H9 (cell line): ENCODE measurements around the gene PRDM13. TPM values are rescaled to one million over a fixed set of nuclear protein-coding genes. Genes with fewer than 3 reads are reported as not detected.
"Not testable (repeated sequence)": the region's sequence is repeated elsewhere in the genome, so short reads cannot be mapped to it uniquely, and the experiment has no call there.

Experiments used
- DNase-seq: peaks from one replicate; pipeline ENCODE4 v3.0.0-alpha.2; 2017
- H2AFZ ChIP-seq: one replicate; pipeline ENCODE4 v1.6.1; 2013; ENCODE audit warnings: mild to moderate bottlenecking, low read length, control low read depth, moderate library complexity
- H2AK5ac ChIP-seq: 2 replicates; pipeline ENCODE4 v1.6.1; 2013; ENCODE audit warnings: low read length, control low read depth, mixed read lengths; ENCODE audit not compliant: insufficient read length
- H2BK120ac ChIP-seq: one replicate; pipeline ENCODE4 v1.6.1; 2013; ENCODE audit warnings: low read depth, mild to moderate bottlenecking, low read length, control low read depth, inconsistent platforms; ENCODE audit not compliant: poor library complexity, severe bottlenecking
- H2BK12ac ChIP-seq: 2 replicates; pipeline ENCODE4 v1.6.1; 2013; ENCODE audit warnings: low read length, control low read depth, mixed read lengths, low read depth; ENCODE audit not compliant: insufficient read length
- H2BK15ac ChIP-seq: 2 replicates; pipeline ENCODE4 v1.6.1; 2013; ENCODE audit warnings: low read depth, low read length, control low read depth
- H2BK20ac ChIP-seq: one replicate; pipeline ENCODE4 v1.6.1; 2013; ENCODE audit warnings: low read depth, mild to moderate bottlenecking, low read length, control low read depth, inconsistent platforms; ENCODE audit not compliant: poor library complexity, severe bottlenecking
- H2BK5ac ChIP-seq: 2 replicates; pipeline ENCODE4 v1.6.1; 2013; ENCODE audit warnings: low read length, control low read depth, mixed read lengths; ENCODE audit not compliant: insufficient read length
- H3K14ac ChIP-seq: 2 replicates; pipeline ENCODE4 v1.6.1; 2013; ENCODE audit warnings: low read length, control low read depth; ENCODE audit not compliant: insufficient read depth
- H3K18ac ChIP-seq: 2 replicates; pipeline ENCODE4 v1.6.1; 2013; ENCODE audit warnings: low read depth, mild to moderate bottlenecking, mixed read lengths, low read length, control low read depth; ENCODE audit not compliant: insufficient read length
- H3K23ac ChIP-seq: 2 replicates; pipeline ENCODE4 v1.6.1; 2013; ENCODE audit warnings: low read length, control low read depth, mixed read lengths, low read depth; ENCODE audit not compliant: insufficient read length
- H3K23me2 ChIP-seq: 2 replicates; pipeline ENCODE4 v1.6.1; 2013; ENCODE audit warnings: low read depth, mild to moderate bottlenecking, mixed read lengths, low read length, control low read depth; ENCODE audit not compliant: insufficient read length, poor library complexity, severe bottlenecking
- H3K27ac ChIP-seq: 2 replicates; pipeline ENCODE4 v1.5.1; 2013; ENCODE audit warnings: low read length, control low read depth, mixed read lengths, low read depth; ENCODE audit not compliant: insufficient read length
- H3K27me3 ChIP-seq: 2 replicates; pipeline ENCODE4 v1.6.1; 2013; ENCODE audit warnings: low read length, control low read depth, inconsistent platforms; ENCODE audit not compliant: insufficient read depth
- H3K4ac ChIP-seq: 2 replicates; pipeline ENCODE4 v1.6.1; 2013; ENCODE audit warnings: low read depth, mild to moderate bottlenecking, control low read depth, inconsistent platforms, low read length, moderate library complexity
- H3K4me1 ChIP-seq: 2 replicates; pipeline ENCODE4 v1.6.1; 2013; ENCODE audit warnings: low read length, control low read depth, inconsistent platforms; ENCODE audit not compliant: insufficient read depth
- H3K4me2 ChIP-seq: 2 replicates; pipeline ENCODE4 v1.6.1; 2013; ENCODE audit warnings: low read length, control low read depth, mixed read lengths; ENCODE audit not compliant: insufficient read length, insufficient read depth
- H3K56ac ChIP-seq: 2 replicates; pipeline ENCODE4 v1.6.1; 2013; ENCODE audit warnings: low read depth, mild to moderate bottlenecking, mixed read lengths, low read length, control low read depth; ENCODE audit not compliant: insufficient read length
- H3K79me1 ChIP-seq: 2 replicates; pipeline ENCODE4 v1.6.1; 2013; ENCODE audit warnings: low read depth, mild to moderate bottlenecking, moderate library complexity, low read length, control low read depth, inconsistent platforms; ENCODE audit not compliant: insufficient read depth, poor library complexity, severe bottlenecking
- H3K79me2 ChIP-seq: 2 replicates; pipeline ENCODE4 v1.6.1; 2013; ENCODE audit warnings: low read length, control low read depth, inconsistent platforms; ENCODE audit not compliant: insufficient read depth
- H3K9ac ChIP-seq: 2 replicates; pipeline ENCODE4 v1.6.1; 2013; ENCODE audit warnings: low read length, control low read depth, mixed read lengths; ENCODE audit not compliant: insufficient read length; ENCODE audit errors: extremely low read depth
- H3K9me3 ChIP-seq: one replicate; pipeline ENCODE4 v1.6.1; 2013; ENCODE audit warnings: low read depth, low read length, inconsistent platforms; ENCODE audit not compliant: control insufficient read depth
- H3T11ph ChIP-seq: one replicate; pipeline ENCODE4 v1.6.1; 2013; ENCODE audit warnings: mild to moderate bottlenecking, low read length, control low read depth, inconsistent platforms
- H4K20me1 ChIP-seq: one replicate; pipeline ENCODE4 v1.6.1; 2013; ENCODE audit not compliant: control insufficient read depth, insufficient read length, insufficient read depth
- H4K5ac ChIP-seq: 2 replicates; pipeline ENCODE4 v1.6.1; 2013; ENCODE audit warnings: low read depth, mild to moderate bottlenecking, mixed read lengths, low read length, control low read depth; ENCODE audit not compliant: insufficient read length
- H4K8ac ChIP-seq: replicated peaks from 2 replicates; pipeline ENCODE4 v1.6.1; 2013; ENCODE audit warnings: low read length, control low read depth, mixed read lengths, low read depth; ENCODE audit not compliant: insufficient read length
- H4K91ac ChIP-seq: 2 replicates; pipeline ENCODE4 v1.6.1; 2013; ENCODE audit warnings: low read depth, mild to moderate bottlenecking, moderate library complexity, mixed read lengths, low read length, control low read depth; ENCODE audit not compliant: insufficient read length
- H3K27ac Mint-ChIP-seq, 3 experiments: 2 replicates in 2 of 3; 3 replicates in 1 of 3; pipeline ENCODE4 v1.8.0; 2020 to 2021; ENCODE audit warnings: mixed read lengths in 3 of 3, mild to moderate bottlenecking in 1 of 3, moderate library complexity in 1 of 3
- H3K27me3 Mint-ChIP-seq: 2 replicates; pipeline ENCODE4 v1.8.0; 2021; ENCODE audit warnings: low read depth, mild to moderate bottlenecking, moderate library complexity, mixed read lengths
- H3K36me3 Mint-ChIP-seq, 3 experiments: 2 replicates in 2 of 3; 3 replicates in 1 of 3; pipeline ENCODE4 v1.8.0; 2020 to 2021; ENCODE audit warnings: low read depth in 3 of 3, mixed read lengths in 3 of 3; ENCODE audit not compliant: insufficient read depth in 1 of 3
- H3K4me1 Mint-ChIP-seq, 2 experiments: 2 replicates each; pipeline ENCODE4 v1.8.0; 2020; ENCODE audit warnings: mixed read lengths in 2 of 2
- H3K4me3 Mint-ChIP-seq, 2 experiments: 2 replicates in 1 of 2; 3 replicates in 1 of 2; pipeline ENCODE4 v1.8.0; 2020 to 2021; ENCODE audit warnings: mild to moderate bottlenecking in 2 of 2, mixed read lengths in 2 of 2, moderate library complexity in 1 of 2
- H3K9me3 Mint-ChIP-seq, 2 experiments: 2 replicates in 1 of 2; 3 replicates in 1 of 2; pipeline ENCODE4 v1.8.0; 2020; ENCODE audit warnings: mild to moderate bottlenecking in 2 of 2, mixed read lengths in 2 of 2, moderate library complexity in 1 of 2
- CTCF ChIP-seq: fragments of 200-600 bp; sonication (generic); conservative IDR thresholded peaks from 3 replicates; pipeline ENCODE4 v1.8.0; 2021; ENCODE audit warnings: antibody characterized with exemption, mild to moderate bottlenecking
- WGBS: extraction: QIAGEN DNeasy Blood & Tissue Kit; methylation state at CpG from one replicate; pipeline ENCODE4 v1.1.7; 2013; ENCODE audit warnings: missing lambda C conversion rate, low lambda C conversion rate, mixed read lengths; ENCODE audit not compliant: insufficient read length; ENCODE audit errors: extremely low coverage; 5-methylcytosine and 5-hydroxymethylcytosine counted together
- total RNA-seq: library from RNA; stranded (reverse); gene quantifications from 2 replicates; pipeline ENCODE4 v1.2.1, GENCODE V29; 2021

Gene PRDM13
- total RNA-seq, 1 experiment from 2014 or later: not detected

GRCh38 chr6:99637629-99638028 lies 31.0 kb downstream of the PRDM13 start:
- no peak overlapping the region for H3K9ac ChIP-seq
- H2BK20ac ChIP-seq: no peak overlapping the region
- H4K91ac ChIP-seq: no peak overlapping the region
- no peaks in the 10 kb centered on the region for H3K4me1 Mint-ChIP-seq
- H3K4me1 ChIP-seq: no peaks in the 10 kb centered on the region
- no peak overlapping the region for H4K8ac ChIP-seq
- no peaks in the 10 kb centered on the region for H4K20me1 ChIP-seq
- no peak overlapping the region for H2AFZ ChIP-seq
- H2AK5ac ChIP-seq: no peak overlapping the region
- no peak overlapping the region for H3K27ac Mint-ChIP-seq
- no peak for TF ChIP-seq CTCF
- no peak overlapping the region for H2BK120ac ChIP-seq
- no peaks in the 10 kb centered on the region for H3K23me2 ChIP-seq
- no peak overlapping the region for H3K4ac ChIP-seq
- H2BK5ac ChIP-seq: no peak overlapping the region
- no peak overlapping the region for H3K27ac ChIP-seq
- no peaks in the 10 kb centered on the region for H3K79me1 ChIP-seq
- peaks cover 22% of the 10 kb centered on the region for H3K27me3 Mint-ChIP-seq
- H3K23ac ChIP-seq: no peak overlapping the region
- no peak overlapping the region for H4K5ac ChIP-seq
- no peak overlapping the region for H3K14ac ChIP-seq
- no peak overlapping the region for H3K56ac ChIP-seq
- H3K9me3 Mint-ChIP-seq: peaks cover 23 to 24% of the 10 kb centered on the region in 2 experiments
- no peak overlapping the region for H3K18ac ChIP-seq
- no peaks in the 10 kb centered on the region for H3K27me3 ChIP-seq
- H3K79me2 ChIP-seq: no peaks in the 10 kb centered on the region
- H2BK15ac ChIP-seq: no peak overlapping the region
- peaks cover 6 to 9% (median 7%) of the 10 kb centered on the region in 3 experiments for H3K36me3 Mint-ChIP-seq
- H3K4me3 Mint-ChIP-seq: no peak overlapping the region
- no peaks in the 10 kb centered on the region for H3K9me3 ChIP-seq
- H3T11ph ChIP-seq: no peak overlapping the region
- WGBS: no CpG with 5 or more reads among the region's 1 CpG
- no peak overlapping the region for H2BK12ac ChIP-seq
- DNase-seq: no peak
- no peak overlapping the region for H3K4me2 ChIP-seq

GRCh38 chr6:99638358-99638757 lies 31.7 kb downstream of the PRDM13 start:
- not testable (repeated sequence) for H3K36me3 Mint-ChIP-seq, H3K27ac ChIP-seq, H3K23ac ChIP-seq, H3K27ac Mint-ChIP-seq, H3K4ac ChIP-seq, H4K20me1 ChIP-seq, H3K4me2 ChIP-seq, H3K27me3 ChIP-seq, H3K4me1 Mint-ChIP-seq, H2BK120ac ChIP-seq, H2BK15ac ChIP-seq, H3K4me1 ChIP-seq, H3K18ac ChIP-seq, H4K91ac ChIP-seq, H2AK5ac ChIP-seq, H4K8ac ChIP-seq, DNase-seq, H3K9me3 ChIP-seq, H2AFZ ChIP-seq, H3K79me2 ChIP-seq, H3K14ac ChIP-seq, H3K9ac ChIP-seq, H3K4me3 Mint-ChIP-seq, H3K23me2 ChIP-seq, H2BK5ac ChIP-seq, H2BK20ac ChIP-seq, H3T11ph ChIP-seq, H4K5ac ChIP-seq, H3K79me1 ChIP-seq, H2BK12ac ChIP-seq, H3K56ac ChIP-seq
- Mint-ChIP-seq H3K27me3 (peaks cover 19% of the 10 kb centered on the region), H3K9me3 (peaks cover 23 to 24% of the 10 kb centered on the region in 2 experiments)
- WGBS: no CpG with 5 or more reads among the region's 1 CpG
